EL (cell line): ENCODE results near the gene POLR1A.
A peak's percentile ranks its signal among the peaks of the same experiment; 100 is the strongest.
"Not testable (repeated sequence)": the region's sequence is repeated elsewhere in the genome, so short reads cannot be mapped to it uniquely, and the experiment has no call there.

Experiments used
- DNase-seq: peaks from one replicate; pipeline ENCODE4 v3.0.0-alpha.2; 2016

Gene POLR1A

GRCh38 chr2:85995648-85996529 is 109.8 kb downstream of the POLR1A start:
- DNase-seq, result no peak

- no peak for DNase-seq
Measured at GRCh38 chr2:85994897-85995647, 110.6 kb downstream of the POLR1A start.

GRCh38 chr2:85994421-85994777 is 111.3 kb downstream of the POLR1A start:
- DNase-seq, result no peak

GRCh38 chr2:85992611-85993010 is 113.1 kb downstream of the POLR1A start:
- no peak for DNase-seq

GRCh38 chr2:85992053-85992452 is 113.6 kb downstream of the POLR1A start:
- not testable (repeated sequence) for DNase-seq

GRCh38 chr2:85990084-85990483 is 115.6 kb downstream of the POLR1A start:
- no peak for DNase-seq

GRCh38 chr2:85989288-85989865 is 116.3 kb downstream of the POLR1A start:
- no peak for DNase-seq

DNA sequence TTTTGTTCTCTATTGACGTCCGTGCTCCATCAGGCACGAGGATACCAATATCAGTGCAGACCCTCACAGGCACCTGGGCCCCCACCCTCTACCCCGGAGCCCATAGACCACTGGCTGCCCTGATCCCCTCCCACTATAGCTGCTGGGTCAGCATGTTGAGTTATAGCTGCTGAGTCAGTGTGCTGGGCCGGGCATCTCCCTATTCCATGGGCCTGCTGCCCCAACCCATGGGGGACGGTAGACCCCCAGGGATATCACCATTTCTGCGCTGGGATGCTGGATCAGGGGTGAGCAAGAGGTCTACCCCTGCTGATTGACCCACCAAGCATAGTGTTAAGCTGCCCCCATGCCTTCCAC is 116.8 kb downstream of the POLR1A start:
- DNase-seq, result no peak

- no peak for DNase-seq
Measured at GRCh38 chr2:85988175-85988913, 117.3 kb downstream of the POLR1A start.

GRCh38 chr2:85987266-85988174 is 118.2 kb downstream of the POLR1A start:
- DNase-seq, result no peak

- no peak for DNase-seq
Measured at GRCh38 chr2:85986121-85986520, 119.6 kb downstream of the POLR1A start.

GRCh38 chr2:85984788-85985187 is 120.9 kb downstream of the POLR1A start:
- DNase-seq, result no peak

GRCh38 chr2:85983766-85984165 is 121.9 kb downstream of the POLR1A start:
- no peak for DNase-seq

GRCh38 chr2:85981579-85982247 is 124.0 kb downstream of the POLR1A start:
- no peak for DNase-seq

- no peak for DNase-seq
Measured at GRCh38 chr2:85978883-85979780, 126.6 kb downstream of the POLR1A start.

DNA sequence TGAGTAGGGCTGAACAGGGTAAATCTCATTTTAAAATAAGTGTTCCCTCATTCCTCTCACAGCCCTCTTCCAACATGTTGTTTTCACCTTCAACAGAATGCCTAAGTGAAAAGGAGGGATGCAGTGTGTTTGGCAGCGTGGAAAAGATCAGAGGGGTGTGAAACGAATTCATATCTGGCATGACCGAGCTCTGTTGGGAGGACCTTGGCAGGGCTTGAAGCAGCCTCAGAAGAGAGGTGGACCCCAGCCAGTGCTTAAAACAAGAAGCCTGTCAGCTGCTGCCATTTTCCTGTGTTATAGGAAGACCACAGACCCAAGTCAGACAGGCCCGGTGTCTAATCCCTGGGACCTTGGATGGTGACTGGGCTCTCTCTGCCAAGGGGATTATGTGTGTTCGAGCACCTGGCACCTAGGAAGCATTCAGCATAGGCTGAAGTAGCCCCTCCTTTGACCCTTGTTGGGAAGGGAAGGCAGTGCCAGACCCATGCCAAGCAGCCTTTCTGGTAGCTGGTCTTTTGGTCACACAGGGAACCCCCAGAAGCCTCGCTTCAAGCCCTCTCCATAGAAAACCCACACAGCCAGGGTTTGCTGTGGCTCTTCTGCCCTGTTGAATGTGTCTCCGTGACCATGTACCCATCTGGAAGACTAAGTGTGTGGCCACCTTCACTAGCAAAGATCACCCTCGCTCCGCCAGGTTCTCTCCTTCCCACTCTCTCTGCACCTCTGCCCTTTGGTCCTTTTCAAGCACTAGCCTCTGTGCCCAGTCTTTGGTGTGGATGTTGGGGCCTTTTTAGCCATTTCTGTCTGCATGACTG is 129.4 kb downstream of the POLR1A start:
- DNase-seq, result no peak

- no peak for DNase-seq
Measured at GRCh38 chr2:85975581-85975980, 130.1 kb downstream of the POLR1A start.

GRCh38 chr2:85974390-85974789 is 131.3 kb downstream of the POLR1A start:
- no peak for DNase-seq

- DNase-seq, result no peak
Measured at GRCh38 chr2:85972355-85972754, 133.3 kb downstream of the POLR1A start.

DNA sequence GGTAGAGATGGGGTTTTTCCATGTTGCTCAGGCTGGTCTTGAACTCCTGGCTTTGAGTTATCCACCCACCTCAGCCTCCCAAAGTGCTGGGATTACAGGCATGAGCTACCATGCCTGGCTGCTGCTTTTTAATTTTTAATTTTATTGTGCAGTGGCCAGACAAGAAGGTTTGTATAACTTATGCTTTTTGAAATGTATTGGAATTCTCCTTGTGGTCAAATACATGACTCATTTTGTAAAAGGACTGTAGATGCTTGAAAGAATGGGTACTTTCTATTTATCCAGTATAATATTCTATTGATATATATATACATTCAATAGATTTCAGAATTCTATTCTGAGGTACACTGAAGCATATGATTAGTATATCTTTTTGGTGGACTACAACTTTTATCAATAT is 134.3 kb downstream of the POLR1A start:
- DNase-seq, result peak; percentile 44
